ENCODE measurements around the gene ZDHHC5. TPM values are rescaled to one million over a fixed set of nuclear protein-coding genes. Genes with fewer than 3 reads are reported as not detected.

ZDHHC5 gene, protein sequence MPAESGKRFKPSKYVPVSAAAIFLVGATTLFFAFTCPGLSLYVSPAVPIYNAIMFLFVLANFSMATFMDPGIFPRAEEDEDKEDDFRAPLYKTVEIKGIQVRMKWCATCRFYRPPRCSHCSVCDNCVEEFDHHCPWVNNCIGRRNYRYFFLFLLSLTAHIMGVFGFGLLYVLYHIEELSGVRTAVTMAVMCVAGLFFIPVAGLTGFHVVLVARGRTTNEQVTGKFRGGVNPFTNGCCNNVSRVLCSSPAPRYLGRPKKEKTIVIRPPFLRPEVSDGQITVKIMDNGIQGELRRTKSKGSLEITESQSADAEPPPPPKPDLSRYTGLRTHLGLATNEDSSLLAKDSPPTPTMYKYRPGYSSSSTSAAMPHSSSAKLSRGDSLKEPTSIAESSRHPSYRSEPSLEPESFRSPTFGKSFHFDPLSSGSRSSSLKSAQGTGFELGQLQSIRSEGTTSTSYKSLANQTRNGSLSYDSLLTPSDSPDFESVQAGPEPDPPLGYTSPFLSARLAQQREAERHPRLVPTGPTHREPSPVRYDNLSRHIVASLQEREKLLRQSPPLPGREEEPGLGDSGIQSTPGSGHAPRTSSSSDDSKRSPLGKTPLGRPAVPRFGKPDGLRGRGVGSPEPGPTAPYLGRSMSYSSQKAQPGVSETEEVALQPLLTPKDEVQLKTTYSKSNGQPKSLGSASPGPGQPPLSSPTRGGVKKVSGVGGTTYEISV
- 80.6 TPM for total RNA-seq (2021; ENCODE audit: unreplicated experiment)
- polyA plus RNA-seq (2012; ENCODE audit: insufficient read length), result 78.4 TPM
- Bru-seq, nascent RNA, result percentile 90 among the genes with signal in this experiment
- BruChase-seq, experiment 1, labeled RNA remaining after a 2-hour chase, result percentile 92 among the genes with signal in this experiment
- BruChase-seq, experiment 2, labeled RNA remaining after a 6-hour chase, result percentile 94 among the genes with signal in this experiment
- long read RNA-seq, full-length matches to known transcripts, result 72 of 212 reads
- long read RNA-seq, partial matches to known transcripts, result 82 of 212 reads
- long read RNA-seq, other reads (novel, unspliced or antisense), result 58 of 212 reads

DNA sequence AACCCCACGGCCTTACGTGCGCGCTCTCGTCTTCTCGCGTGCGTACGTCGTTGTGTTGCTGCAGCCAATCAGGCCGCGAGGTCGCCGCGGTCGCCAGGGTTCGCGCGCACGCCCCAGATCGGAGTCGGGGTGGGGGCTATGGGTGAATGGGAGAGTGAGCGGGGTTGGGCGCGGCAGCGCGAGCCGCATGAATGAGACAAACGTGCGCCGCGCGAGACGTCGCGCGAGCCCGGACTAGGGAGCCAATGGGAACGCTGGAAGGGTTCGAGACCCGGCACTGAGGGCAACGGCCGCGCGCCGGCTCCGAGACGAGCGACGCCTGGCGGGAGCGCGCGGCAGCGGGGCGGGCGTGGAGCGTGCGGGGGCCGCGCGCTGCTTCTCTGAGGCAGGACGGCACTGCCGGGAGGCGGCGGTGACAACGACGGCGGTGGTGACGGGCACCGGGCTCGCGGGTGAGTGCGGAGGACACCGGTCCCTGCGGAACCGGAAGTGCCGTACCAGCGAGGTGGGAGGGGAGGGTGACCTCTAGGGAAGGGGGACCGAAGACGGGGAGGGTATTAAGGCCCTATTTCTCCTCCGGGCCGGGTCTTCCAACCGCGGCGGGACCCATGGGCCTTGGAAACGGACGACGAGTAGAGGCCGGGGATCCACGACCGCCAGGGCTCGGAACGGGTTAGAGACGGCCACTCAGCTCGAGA is at the start of gene ZDHHC5:
Gene ZDHHC5, plus strand, starts transcription at position 379 of the 698 bp plus-strand sequence. CDS start 4,977 bp downstream, outside the sequence.
- H3K9me3 ChIP-seq (ENCODE audit: control insufficient read depth, insufficient read depth, low read depth, low read length), result no peaks in the 10 kb centered on the region

DNA sequence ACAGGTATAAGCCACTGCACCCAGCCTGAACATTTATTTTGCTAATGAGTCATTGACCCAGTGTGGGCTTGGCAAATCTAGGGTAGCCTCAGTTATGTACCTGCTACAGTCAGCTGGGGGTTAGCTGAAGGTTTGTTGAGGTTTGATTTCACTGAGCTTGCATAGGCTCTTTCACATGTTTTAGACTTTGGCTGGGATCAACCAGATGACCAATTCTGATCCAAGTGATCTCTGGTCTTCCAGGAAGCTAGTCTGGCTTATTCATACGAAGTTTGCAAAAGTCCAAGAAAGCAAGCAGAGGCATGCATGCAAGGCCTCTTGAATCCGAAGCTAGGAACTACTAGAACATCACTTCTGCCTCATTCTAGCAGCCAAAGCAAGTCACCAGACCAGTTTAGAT is 49.5 kb upstream of the ZDHHC5 start:
- Histone ChIP-seq H3K36me3 (ENCODE audit: control insufficient read depth, insufficient read depth, low read length) (no peaks in the 10 kb centered on the region), H3K27me3 (ENCODE audit: control insufficient read depth, insufficient read depth, low read length) (no peaks in the 10 kb centered on the region), H3K9me3 (ENCODE audit: control insufficient read depth, insufficient read depth, low read depth, low read length) (no peaks in the 10 kb centered on the region), H3K4me3 (ENCODE audit: low read depth in 2 of 2, low read length in 2 of 2) (no peak overlapping the region), H3K27ac (ENCODE audit: low read length) (no peak overlapping the region), H3K4me1 (ENCODE audit: control insufficient read depth, insufficient read depth, low read length) (no peaks in the 10 kb centered on the region)
- ATAC-seq (no peak), DNase-seq (ENCODE audit: low read depth, low spot score) (no peak)
- CTCF ChIA-PET, result no interaction called here
- intact Hi-C loops (cut with micrococcal nuclease; ENCODE audit: unreplicated experiment), result no loop called here
- TF ChIP-seq, protein P1, sequence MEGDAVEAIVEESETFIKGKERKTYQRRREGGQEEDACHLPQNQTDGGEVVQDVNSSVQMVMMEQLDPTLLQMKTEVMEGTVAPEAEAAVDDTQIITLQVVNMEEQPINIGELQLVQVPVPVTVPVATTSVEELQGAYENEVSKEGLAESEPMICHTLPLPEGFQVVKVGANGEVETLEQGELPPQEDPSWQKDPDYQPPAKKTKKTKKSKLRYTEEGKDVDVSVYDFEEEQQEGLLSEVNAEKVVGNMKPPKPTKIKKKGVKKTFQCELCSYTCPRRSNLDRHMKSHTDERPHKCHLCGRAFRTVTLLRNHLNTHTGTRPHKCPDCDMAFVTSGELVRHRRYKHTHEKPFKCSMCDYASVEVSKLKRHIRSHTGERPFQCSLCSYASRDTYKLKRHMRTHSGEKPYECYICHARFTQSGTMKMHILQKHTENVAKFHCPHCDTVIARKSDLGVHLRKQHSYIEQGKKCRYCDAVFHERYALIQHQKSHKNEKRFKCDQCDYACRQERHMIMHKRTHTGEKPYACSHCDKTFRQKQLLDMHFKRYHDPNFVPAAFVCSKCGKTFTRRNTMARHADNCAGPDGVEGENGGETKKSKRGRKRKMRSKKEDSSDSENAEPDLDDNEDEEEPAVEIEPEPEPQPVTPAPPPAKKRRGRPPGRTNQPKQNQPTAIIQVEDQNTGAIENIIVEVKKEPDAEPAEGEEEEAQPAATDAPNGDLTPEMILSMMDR (IDR thresholded peaks at IDR 0.05), result no peak
- TF ChIP-seq POLR2AphosphoS5 (IDR thresholded peaks at IDR 0.05; ENCODE audit: low read depth, low read length), result no peak
- TF ChIP-seq, protein P2, sequence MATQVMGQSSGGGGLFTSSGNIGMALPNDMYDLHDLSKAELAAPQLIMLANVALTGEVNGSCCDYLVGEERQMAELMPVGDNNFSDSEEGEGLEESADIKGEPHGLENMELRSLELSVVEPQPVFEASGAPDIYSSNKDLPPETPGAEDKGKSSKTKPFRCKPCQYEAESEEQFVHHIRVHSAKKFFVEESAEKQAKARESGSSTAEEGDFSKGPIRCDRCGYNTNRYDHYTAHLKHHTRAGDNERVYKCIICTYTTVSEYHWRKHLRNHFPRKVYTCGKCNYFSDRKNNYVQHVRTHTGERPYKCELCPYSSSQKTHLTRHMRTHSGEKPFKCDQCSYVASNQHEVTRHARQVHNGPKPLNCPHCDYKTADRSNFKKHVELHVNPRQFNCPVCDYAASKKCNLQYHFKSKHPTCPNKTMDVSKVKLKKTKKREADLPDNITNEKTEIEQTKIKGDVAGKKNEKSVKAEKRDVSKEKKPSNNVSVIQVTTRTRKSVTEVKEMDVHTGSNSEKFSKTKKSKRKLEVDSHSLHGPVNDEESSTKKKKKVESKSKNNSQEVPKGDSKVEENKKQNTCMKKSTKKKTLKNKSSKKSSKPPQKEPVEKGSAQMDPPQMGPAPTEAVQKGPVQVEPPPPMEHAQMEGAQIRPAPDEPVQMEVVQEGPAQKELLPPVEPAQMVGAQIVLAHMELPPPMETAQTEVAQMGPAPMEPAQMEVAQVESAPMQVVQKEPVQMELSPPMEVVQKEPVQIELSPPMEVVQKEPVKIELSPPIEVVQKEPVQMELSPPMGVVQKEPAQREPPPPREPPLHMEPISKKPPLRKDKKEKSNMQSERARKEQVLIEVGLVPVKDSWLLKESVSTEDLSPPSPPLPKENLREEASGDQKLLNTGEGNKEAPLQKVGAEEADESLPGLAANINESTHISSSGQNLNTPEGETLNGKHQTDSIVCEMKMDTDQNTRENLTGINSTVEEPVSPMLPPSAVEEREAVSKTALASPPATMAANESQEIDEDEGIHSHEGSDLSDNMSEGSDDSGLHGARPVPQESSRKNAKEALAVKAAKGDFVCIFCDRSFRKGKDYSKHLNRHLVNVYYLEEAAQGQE (IDR thresholded peaks at IDR 0.05; ENCODE audit: insufficient read depth in 1 of 2, low read depth in 2 of 2, low read length in 1 of 2), result no peak
- in situ Hi-C loops (cut with HindIII; ENCODE audit: low pct_unique_long_range_greater_than_20kb, low sequenced_read_pairs), result no loop called here
- POLR2A ChIA-PET, result no interaction called here
- BruUV-seq (replicated peaks), result no TSS peak

More for the DNA sequence above, at the start of gene ZDHHC5:
- BruUV-seq (replicated peaks), result no TSS peak
- H3K27me3 ChIP-seq (ENCODE audit: control insufficient read depth, insufficient read depth, low read length), result no peaks in the 10 kb centered on the region
- peak; percentile 93 for DNase-seq (ENCODE audit: low read depth, low spot score)
- ChIA-PET POLR2A (no interaction called here), CTCF (no interaction called here)
- H3K4me3 ChIP-seq (ENCODE audit: low read depth in 2 of 2, low read length in 2 of 2), result peak within 1 kb of the TSS; percentile 93 to 94
- H3K36me3 ChIP-seq (ENCODE audit: control insufficient read depth, insufficient read depth, low read length), result peaks cover 11% of the 10 kb centered on the region
- peaks cover 15% of the 10 kb centered on the region for H3K4me1 ChIP-seq (ENCODE audit: control insufficient read depth, insufficient read depth, low read length)
- peak; percentile 14; the same call in 1 of the 2 replicates for TF ChIP-seq TCF7L2 (IDR thresholded peaks at IDR 0.05; ENCODE audit: low read depth, low read length)
- peak; percentile 87; the same call in 1 of the 2 replicates for TF ChIP-seq SIN3A (IDR thresholded peaks at IDR 0.05; ENCODE audit: borderline replicate concordance, insufficient read depth, low read depth, low read length)
- TF ChIP-seq, protein P2 (IDR thresholded peaks at IDR 0.05; ENCODE audit: insufficient read depth in 1 of 2, low read depth in 2 of 2, low read length in 1 of 2), result no peak
- peak; percentile 77 for TF ChIP-seq POLR2AphosphoS5 (IDR thresholded peaks at IDR 0.05; ENCODE audit: low read depth, low read length)
- TF ChIP-seq, protein P1 (IDR thresholded peaks at IDR 0.05), result peak; percentile 56; the same call in 1 of the 2 replicates
- intact Hi-C loops (cut with micrococcal nuclease; ENCODE audit: unreplicated experiment), result no loop called here
- H3K27ac ChIP-seq (ENCODE audit: low read length), result peak within 1 kb of the TSS; percentile 98
- ATAC-seq, result peak; percentile 96
- in situ Hi-C loops (cut with HindIII; ENCODE audit: low pct_unique_long_range_greater_than_20kb, low sequenced_read_pairs), result no loop called here
